ENCODE measurements around the gene HAGH.

The HAGH gene

GRCh38 chr16:1831186-1832075, 4.8 kb upstream of the HAGH start:
- no peak for DNase-seq

- DNase-seq, result no peak
Measured at GRCh38 chr16:1830213-1830612, 3.6 kb upstream of the HAGH start.

- no peak for DNase-seq
Measured at GRCh38 chr16:1828645-1829410, 2.2 kb upstream of the HAGH start.

GRCh38 chr16:1825864-1826690, 548 bp downstream of the HAGH start:
- DNase-seq, result peak; percentile 36

- DNase-seq, result no peak
Measured at GRCh38 chr16:1825381-1825863, 1.2 kb downstream of the HAGH start.

- no peak for DNase-seq
Measured at GRCh38 chr16:1823821-1824220, 2.8 kb downstream of the HAGH start.

- no peak for DNase-seq
Measured at GRCh38 chr16:1822801-1823200, 3.8 kb downstream of the HAGH start.

- DNase-seq, result no peak
Measured at GRCh38 chr16:1821861-1822611, 4.6 kb downstream of the HAGH start.

- no peak for DNase-seq
Measured at GRCh38 chr16:1820946-1821290, 5.7 kb downstream of the HAGH start.

GRCh38 chr16:1820096-1820945, 6.3 kb downstream of the HAGH start:
- no peak for DNase-seq

GRCh38 chr16:1819611-1820010, 7.0 kb downstream of the HAGH start:
- DNase-seq, result no peak

GRCh38 chr16:1818873-1819525, 7.6 kb downstream of the HAGH start:
- DNase-seq, result no peak

- no peak for DNase-seq
Measured at GRCh38 chr16:1818204-1818872, 8.3 kb downstream of the HAGH start.

- no peak for DNase-seq
Measured at GRCh38 chr16:1817716-1818115, 8.9 kb downstream of the HAGH start.

- no peak for DNase-seq
Measured at GRCh38 chr16:1817276-1817589, 9.4 kb downstream of the HAGH start.

GRCh38 chr16:1816396-1817275, 10.0 kb downstream of the HAGH start:
- no peak for DNase-seq

- no peak for DNase-seq
Measured at GRCh38 chr16:1815461-1815860, 11.2 kb downstream of the HAGH start.

- DNase-seq, result peak; percentile 39
Measured at GRCh38 chr16:1812732-1813163, 13.9 kb downstream of the HAGH start.

GRCh38 chr16:1810536-1810935, 16.1 kb downstream of the HAGH start:
- no peak for DNase-seq

Data from CD4-positive, alpha-beta T cell treated with Interleukin-10 for 1 hour (primary cell).